Peyer's patch (tissue), 4 donors: ENCODE data around the gene JUP.

ENCODE experiments used
- POLR2A ChIP-seq, 2 donors: fragments of 450-650 bp; IDR thresholded peaks; one replicate each; pipeline ENCODE4 v1.5.1; 2017; ENCODE audit warnings: antibody characterized with exemption in 2 of 2, mild to moderate bottlenecking in 2 of 2, moderate library complexity in 2 of 2
- TF ChIP-seq, protein P1 (sequence below), 6 experiments: fragments of 450-650 bp in 4 of 6; fragments of 200-600 bp in 2 of 6; sonication (generic) in 1 of 6; IDR thresholded peaks; one replicate each; pipeline ENCODE4 v1.5.1; 2017 to 2019; ENCODE audit warnings: antibody characterized with exemption in 6 of 6, mild to moderate bottlenecking in 3 of 6, moderate library complexity in 1 of 6

DNA sequence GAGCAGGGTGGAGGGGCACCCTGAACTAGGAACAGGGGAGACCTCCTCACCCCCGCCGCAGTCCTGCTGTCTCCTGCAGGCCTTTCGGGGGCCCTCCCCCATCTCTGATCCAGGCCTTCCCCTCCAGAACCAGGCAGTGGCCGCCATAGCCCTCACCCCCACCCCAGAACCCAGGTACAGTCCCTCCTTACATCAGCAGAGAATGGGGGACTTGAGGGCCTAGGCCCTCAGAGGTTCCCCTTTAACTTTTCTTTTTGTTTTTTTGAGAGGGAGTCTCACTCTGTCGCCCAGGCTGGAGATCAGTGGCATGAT lies 47.8 kb downstream of the JUP start:
- TF ChIP-seq, protein P1, sequence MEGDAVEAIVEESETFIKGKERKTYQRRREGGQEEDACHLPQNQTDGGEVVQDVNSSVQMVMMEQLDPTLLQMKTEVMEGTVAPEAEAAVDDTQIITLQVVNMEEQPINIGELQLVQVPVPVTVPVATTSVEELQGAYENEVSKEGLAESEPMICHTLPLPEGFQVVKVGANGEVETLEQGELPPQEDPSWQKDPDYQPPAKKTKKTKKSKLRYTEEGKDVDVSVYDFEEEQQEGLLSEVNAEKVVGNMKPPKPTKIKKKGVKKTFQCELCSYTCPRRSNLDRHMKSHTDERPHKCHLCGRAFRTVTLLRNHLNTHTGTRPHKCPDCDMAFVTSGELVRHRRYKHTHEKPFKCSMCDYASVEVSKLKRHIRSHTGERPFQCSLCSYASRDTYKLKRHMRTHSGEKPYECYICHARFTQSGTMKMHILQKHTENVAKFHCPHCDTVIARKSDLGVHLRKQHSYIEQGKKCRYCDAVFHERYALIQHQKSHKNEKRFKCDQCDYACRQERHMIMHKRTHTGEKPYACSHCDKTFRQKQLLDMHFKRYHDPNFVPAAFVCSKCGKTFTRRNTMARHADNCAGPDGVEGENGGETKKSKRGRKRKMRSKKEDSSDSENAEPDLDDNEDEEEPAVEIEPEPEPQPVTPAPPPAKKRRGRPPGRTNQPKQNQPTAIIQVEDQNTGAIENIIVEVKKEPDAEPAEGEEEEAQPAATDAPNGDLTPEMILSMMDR (IDR thresholded peaks at IDR 0.05): no peak
- no peak for TF ChIP-seq POLR2A (IDR thresholded peaks at IDR 0.05)
